ENCODE measurements around the gene PEX26. TPM values are rescaled to one million over a fixed set of nuclear protein-coding genes. Genes with fewer than 3 reads are reported as not detected.
A peak's percentile ranks its signal among the peaks of the same experiment; 100 is the strongest.

Gene PEX26
- polyA plus RNA-seq, 1 donor (not counting 4 experiments of a cell fraction or from before 2014, with no cell fraction given) = 23.0 TPM

GRCh38 chr22:18032455-18033101 is 45.2 kb upstream of the PEX26 start:
- H4K20me1 ChIP-seq (ENCODE audit: control insufficient read depth, extremely low read depth, insufficient read depth, low read length) = no peaks in the 10 kb centered on the region
- H3K9ac ChIP-seq (ENCODE audit: control insufficient read depth, extremely low read depth, insufficient read depth, low read length) = peak overlapping the region; percentile 84
- peak overlapping the region; percentile 37 for H2AFZ ChIP-seq (ENCODE audit: control insufficient read depth, low read length)
- H3K4me2 ChIP-seq (ENCODE audit: control insufficient read depth, extremely low read depth, insufficient read depth, low read depth, low read length) = peak overlapping the region; percentile 95
- H3K9me3 ChIP-seq (ENCODE audit: control insufficient read depth, low read depth, low read length) = no peaks in the 10 kb centered on the region
- no peak for FAIRE-seq
- dilution Hi-C loops (cut with MboI; ENCODE audit: extremely low pct_ligation_motif_present, low sequenced_read_pairs) = no loop called here
- no peaks in the 10 kb centered on the region for H3K27me3 ChIP-seq (ENCODE audit: control insufficient read depth, extremely low read depth, insufficient read depth, low read length)
- H3K36me3 ChIP-seq (ENCODE audit: control insufficient read depth in 2 of 2, extremely low read depth in 1 of 2, insufficient read depth in 2 of 2, low read length in 2 of 2) = no peaks in the 10 kb centered on the region
- H3K4me3 ChIP-seq (ENCODE audit: control insufficient read depth in 2 of 3, extremely low read depth in 1 of 3, insufficient read depth in 2 of 3, low read depth in 1 of 3, low read length in 3 of 3) = peak overlapping the region in 2 of 3 experiments; percentile 51 to 66
- H3K4me1 ChIP-seq (ENCODE audit: control insufficient read depth, extremely low read depth, insufficient read depth, low read length) = peaks cover 51% of the 10 kb centered on the region
- TF ChIP-seq EZH2 (IDR thresholded peaks at IDR 0.05; ENCODE audit: low read length) (no peak), CTCF (optimal IDR thresholded peaks at IDR 0.05 in 1 of 3, IDR thresholded peaks at IDR 0.05 in 1 of 3, conservative IDR thresholded peaks at IDR 0.05 in 1 of 3; ENCODE audit: extremely low read depth in 1 of 3, insufficient read depth in 2 of 3, low read length in 3 of 3) (no peak)
- H3K79me2 ChIP-seq (ENCODE audit: control insufficient read depth, insufficient read depth, low read length) = no peaks in the 10 kb centered on the region
- DNase-seq (ENCODE audit: low read depth, low spot score) = peak; percentile 92
- H3K27ac ChIP-seq (ENCODE audit: control insufficient read depth, insufficient read depth, low read length) = peak overlapping the region; percentile 99
- no peaks in the 10 kb centered on the region for H3K9me1 ChIP-seq (ENCODE audit: control insufficient read depth, extremely low read depth, insufficient read depth, low read length)

GRCh38 chr22:18033204-18033998 is 44.4 kb upstream of the PEX26 start:
- Histone ChIP-seq H3K4me2 (ENCODE audit: control insufficient read depth, extremely low read depth, insufficient read depth, low read depth, low read length) (peak overlapping the region; percentile 95), H3K9me3 (ENCODE audit: control insufficient read depth, low read depth, low read length) (no peaks in the 10 kb centered on the region), H3K79me2 (ENCODE audit: control insufficient read depth, insufficient read depth, low read length) (no peaks in the 10 kb centered on the region), H4K20me1 (ENCODE audit: control insufficient read depth, extremely low read depth, insufficient read depth, low read length) (no peaks in the 10 kb centered on the region), H3K27me3 (ENCODE audit: control insufficient read depth, extremely low read depth, insufficient read depth, low read length) (no peaks in the 10 kb centered on the region), H3K36me3 (ENCODE audit: control insufficient read depth in 2 of 2, extremely low read depth in 1 of 2, insufficient read depth in 2 of 2, low read length in 2 of 2) (no peaks in the 10 kb centered on the region), H2AFZ (ENCODE audit: control insufficient read depth, low read length) (no peak overlapping the region), H3K4me1 (ENCODE audit: control insufficient read depth, extremely low read depth, insufficient read depth, low read length) (peaks cover 55% of the 10 kb centered on the region), H3K27ac (ENCODE audit: control insufficient read depth, insufficient read depth, low read length) (peak overlapping the region; percentile 99), H3K4me3 (ENCODE audit: control insufficient read depth in 2 of 3, extremely low read depth in 1 of 3, insufficient read depth in 2 of 3, low read depth in 1 of 3, low read length in 3 of 3) (no peak overlapping the region), H3K9me1 (ENCODE audit: control insufficient read depth, extremely low read depth, insufficient read depth, low read length) (no peaks in the 10 kb centered on the region), H3K9ac (ENCODE audit: control insufficient read depth, extremely low read depth, insufficient read depth, low read length) (peak overlapping the region; percentile 84)
- TF ChIP-seq CTCF (optimal IDR thresholded peaks at IDR 0.05 in 1 of 3, IDR thresholded peaks at IDR 0.05 in 1 of 3, conservative IDR thresholded peaks at IDR 0.05 in 1 of 3; ENCODE audit: extremely low read depth in 1 of 3, insufficient read depth in 2 of 3, low read length in 3 of 3) (peak in 1 of 3 experiments; percentile 11), EZH2 (IDR thresholded peaks at IDR 0.05; ENCODE audit: low read length) (no peak)
- peak; percentile 67 for FAIRE-seq
- dilution Hi-C loops (cut with MboI; ENCODE audit: extremely low pct_ligation_motif_present, low sequenced_read_pairs) = no loop called here
- no peak for DNase-seq (ENCODE audit: low read depth, low spot score)

All from keratinocyte (primary cell).